ENCODE results near the gene PSPN.

DNA sequence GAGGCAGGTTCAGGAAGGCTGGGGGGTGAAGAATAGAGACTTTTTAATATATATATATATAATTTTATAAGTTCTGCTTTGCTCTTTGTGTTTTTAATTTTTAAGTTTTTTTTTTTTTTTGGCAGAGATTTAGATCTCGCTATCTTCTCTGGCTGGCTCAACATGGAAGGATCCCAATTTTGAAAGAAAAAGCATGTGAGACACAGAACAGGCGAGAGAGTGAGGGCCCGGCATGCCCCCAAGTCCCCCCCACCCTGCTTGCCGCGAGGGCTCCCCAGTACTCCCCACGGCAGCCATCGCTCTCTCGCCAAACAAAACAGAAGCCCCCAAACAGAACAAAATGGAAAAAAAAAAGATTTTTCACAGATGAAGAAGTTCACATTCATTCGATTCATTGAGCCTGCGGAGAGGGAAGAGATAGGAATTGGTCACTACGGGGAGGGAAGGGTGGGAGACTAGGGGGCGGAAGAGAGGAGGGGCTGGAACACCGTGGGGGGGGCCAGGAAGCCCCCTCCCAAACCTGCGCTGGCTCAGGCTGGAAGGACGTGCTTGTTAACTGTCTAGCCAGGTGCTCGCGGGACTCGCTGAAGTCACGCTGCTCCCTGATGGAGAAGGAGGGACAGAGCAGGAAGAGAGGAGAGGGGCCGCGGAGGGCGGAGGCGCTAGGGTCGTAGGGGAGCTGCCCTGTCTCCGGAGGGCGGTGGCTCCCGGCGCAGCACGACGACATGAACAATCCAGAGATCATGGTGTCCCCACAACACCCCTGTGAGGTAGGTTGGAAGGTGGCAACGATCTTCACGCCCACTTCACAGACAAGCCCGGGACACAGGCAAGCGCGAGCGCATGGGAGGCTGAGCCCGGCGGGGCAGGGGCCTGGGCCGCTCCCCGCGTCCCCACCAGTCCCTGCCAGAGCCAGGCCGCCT, 38.2 kb upstream of the PSPN start:
- TF ChIP-seq, protein P1, sequence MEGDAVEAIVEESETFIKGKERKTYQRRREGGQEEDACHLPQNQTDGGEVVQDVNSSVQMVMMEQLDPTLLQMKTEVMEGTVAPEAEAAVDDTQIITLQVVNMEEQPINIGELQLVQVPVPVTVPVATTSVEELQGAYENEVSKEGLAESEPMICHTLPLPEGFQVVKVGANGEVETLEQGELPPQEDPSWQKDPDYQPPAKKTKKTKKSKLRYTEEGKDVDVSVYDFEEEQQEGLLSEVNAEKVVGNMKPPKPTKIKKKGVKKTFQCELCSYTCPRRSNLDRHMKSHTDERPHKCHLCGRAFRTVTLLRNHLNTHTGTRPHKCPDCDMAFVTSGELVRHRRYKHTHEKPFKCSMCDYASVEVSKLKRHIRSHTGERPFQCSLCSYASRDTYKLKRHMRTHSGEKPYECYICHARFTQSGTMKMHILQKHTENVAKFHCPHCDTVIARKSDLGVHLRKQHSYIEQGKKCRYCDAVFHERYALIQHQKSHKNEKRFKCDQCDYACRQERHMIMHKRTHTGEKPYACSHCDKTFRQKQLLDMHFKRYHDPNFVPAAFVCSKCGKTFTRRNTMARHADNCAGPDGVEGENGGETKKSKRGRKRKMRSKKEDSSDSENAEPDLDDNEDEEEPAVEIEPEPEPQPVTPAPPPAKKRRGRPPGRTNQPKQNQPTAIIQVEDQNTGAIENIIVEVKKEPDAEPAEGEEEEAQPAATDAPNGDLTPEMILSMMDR (IDR thresholded peaks at IDR 0.05; ENCODE audit: borderline replicate concordance, extremely low read depth, low read length, poor library complexity, severe bottlenecking): no peak
- no peak for TF ChIP-seq EZH2 (IDR thresholded peaks at IDR 0.05; ENCODE audit: borderline replicate concordance, low read depth, low read length, severe bottlenecking)

All from DND-41 (cell line).